Tongue (tissue), 3 donors: ENCODE data around the gene TRIB2. TPM values are rescaled to one million over a fixed set of nuclear protein-coding genes. Genes with fewer than 3 reads are reported as not detected.

ENCODE experiments used
- DNase-seq: peaks from one replicate; pipeline ENCODE4 v3.0.0-alpha.2; 2015
- small RNA-seq: library from RNA; depleted of rRNA; stranded (forward); fragments of <200 nt; gene quantifications from one replicate; pipeline ENCODE3, GENCODE V24; 2014; ENCODE audit warnings: low replicate concordance
- total RNA-seq: library from RNA; depleted of rRNA; stranded (reverse); fragments of >200 nt; gene quantifications from one replicate; pipeline ENCODE4 v1.2.3, GENCODE V29; 2014

The TRIB2 gene
- total RNA-seq, 1 donor from 2014 or later = 44.8 TPM

GRCh38 chr2:12778811-12779579 lies 62.3 kb downstream of the TRIB2 start:
- DNase-seq = no peak

GRCh38 chr2:12781329-12781728 lies 64.6 kb downstream of the TRIB2 start:
- no peak for DNase-seq

DNA sequence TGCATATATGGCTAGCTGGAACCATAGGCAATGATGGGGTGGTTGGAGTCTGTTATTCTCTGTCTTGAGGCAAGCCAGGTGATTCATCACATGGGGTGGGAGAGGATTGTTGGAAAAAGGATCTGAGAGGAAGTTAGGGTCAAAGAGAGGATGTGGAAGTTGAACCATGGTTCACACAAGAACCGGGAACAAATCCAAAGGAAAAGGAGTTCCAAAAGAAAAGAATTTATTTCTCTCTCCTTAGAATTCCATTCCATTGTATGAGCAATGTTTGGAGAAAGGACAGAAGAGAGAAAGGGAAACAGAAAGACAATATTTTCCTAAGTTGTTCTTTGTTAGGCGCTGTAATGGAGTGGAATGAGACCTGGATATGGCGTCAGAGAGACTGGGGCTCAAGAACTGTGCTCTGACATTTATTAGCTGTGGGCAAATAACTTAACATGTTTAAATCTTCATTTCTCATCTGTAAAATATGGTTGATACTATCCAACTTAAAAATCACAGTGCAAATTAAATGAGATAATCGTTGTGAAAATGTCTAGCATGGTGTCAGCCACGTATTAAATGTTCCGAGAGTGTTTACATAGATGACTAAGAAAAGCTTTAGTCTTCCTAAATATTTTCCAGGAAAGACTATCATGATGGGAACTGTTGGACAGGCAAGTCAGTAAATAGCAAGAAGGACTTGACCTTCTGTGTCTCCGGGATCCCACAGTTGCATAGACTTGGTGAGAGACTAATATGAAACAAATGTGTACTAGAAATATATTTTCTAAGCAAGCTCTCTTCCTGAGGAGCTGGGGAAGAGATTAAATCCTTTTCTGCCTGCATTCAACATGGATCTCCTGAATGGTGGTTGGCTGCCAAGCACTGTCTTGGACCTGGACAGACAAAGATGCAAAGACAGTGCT lies 71.4 kb downstream of the TRIB2 start:
- peak; percentile 74 for DNase-seq

GRCh38 chr2:12791906-12792305 lies 75.2 kb downstream of the TRIB2 start:
- DNase-seq = no peak

Small RNA genes lying within 50 kb of the gene (small RNA-seq; reads per million reads assigned to genes)
- gene MIR3125 = not detected
